Psoas muscle (tissue), 8 donors: ENCODE measurements around the gene SEMA4G. TPM values are rescaled to one million over a fixed set of nuclear protein-coding genes. Genes with fewer than 3 reads are reported as not detected.

Experiments
- ATAC-seq, 4 donors: fragments of 200-7000 bp; cut with Tn5 transposase; one replicate each; pipeline ENCODE4 v1.9.1; 2020; ENCODE audit warnings: moderate library complexity in 3 of 4, mild to moderate bottlenecking in 2 of 4
- DNase-seq, 2 donors: peaks; one replicate each; pipeline ENCODE4 v3.0.0-alpha.2; 2020
- H3K27ac ChIP-seq: fragments of 200-600 bp; one replicate; pipeline ENCODE4 v1.8.0; 2022
- H3K27me3 ChIP-seq, 3 donors: fragments of 200-600 bp in 1 of 3; one replicate each; pipeline versions ENCODE4 v1.6.1 to v1.8.0; 2013 to 2022; ENCODE audit warnings: low read length in 2 of 3, mild to moderate bottlenecking in 2 of 3, moderate library complexity in 1 of 3; ENCODE audit not compliant: insufficient read depth in 3 of 3
- H3K36me3 ChIP-seq, 2 donors: fragments of 200-600 bp in 1 of 2; one replicate each; pipeline versions ENCODE4 v1.6.1 to v1.8.0; 2013 to 2022; ENCODE audit warnings: low read depth in 1 of 2, mild to moderate bottlenecking in 1 of 2, moderate library complexity in 1 of 2; ENCODE audit not compliant: insufficient read depth in 1 of 2
- H3K4me1 ChIP-seq: fragments of 200-600 bp; one replicate; pipeline ENCODE4 v1.8.0; 2022
- H3K4me3 ChIP-seq: fragments of 200-600 bp; one replicate; pipeline ENCODE4 v1.8.0; 2022; ENCODE audit warnings: mild to moderate bottlenecking
- H3K9me3 ChIP-seq: fragments of 200-600 bp; one replicate; pipeline ENCODE4 v1.8.0; 2022
- CTCF ChIP-seq: fragments of 200-600 bp; IDR thresholded peaks from one replicate; pipeline ENCODE4 v1.8.0; 2022; ENCODE audit warnings: antibody characterized with exemption
- WGBS, 3 donors: extraction: QIAGEN DNeasy Blood & Tissue Kit; methylation state at CpG; one replicate each; pipeline versions ENCODE4 v1.1.6 to v1.1.7; 2013; 5-methylcytosine and 5-hydroxymethylcytosine counted together
- intact Hi-C, 2 donors: fragments of 100-400 bp; cut with DNase I; formaldehyde crosslinking; loops; one replicate each; pipeline versions ENCODE4 v1.11.0 to v1.14.2; 2022
- polyA plus RNA-seq, 3 donors: library from polyadenylated mRNA; stranded (reverse); fragments of 200-250 nt; gene quantifications; one replicate each; pipeline ENCODE4 v1.2.3, GENCODE V29; 2013
- total RNA-seq, 4 donors: library from RNA; stranded (reverse); fragmentation: NEBNext Ultra II Directional in 2 of 4; extraction: Animal tissue kit (Norgen Biotek cat#: 25700) in 2 of 4; gene quantifications; one replicate each; pipeline versions ENCODE4 v1.2.1 to v1.2.4, GENCODE V29; 2021 to 2023
- donor health status: healthy with polysubstance abuse.
- donor health status: DM: no; HTN: no; CAD: no; lungs with moderate emphysema.
- donor health status: Bipolar disorder and iron deficiency.
- donor health status: healthy.
- donor health status: DM: yes; HTN: yes; CAD: no.
- donor health status: DM: no; HTN: no; CAD: no.
- donor health status: DM: no; HTN: no; CAD: no.
- donor health status: DM: yes; HTN: yes; CAD: no.

SEMA4G gene
- total and polyA plus RNA-seq, 7 donors = 0.08 to 1.4 (median 0.74) TPM

- intact Hi-C loops = no loop called here
- Histone ChIP-seq H3K4me3 (no peak overlapping the region), H3K9me3 (no peaks in the 10 kb centered on the region), H3K36me3 (peaks cover 0 to 74% of the 10 kb centered on the region in 2 donors), H3K27me3 (no peaks in the 10 kb centered on the region), H3K27ac (no peak overlapping the region), H3K4me1 (peaks cover 30% of the 10 kb centered on the region)
- ATAC-seq = no peak
- WGBS, 3 donors = 52 to 67% (median 60%) methylated on average over 5 of the region's 5 CpGs
- TF ChIP-seq CTCF = no peak
- DNase-seq = peak in 1 of 2 donors; percentile 26
Measured at GRCh38 chr10:100985336-100985735, 16.0 kb downstream of the SEMA4G start.

DNA sequence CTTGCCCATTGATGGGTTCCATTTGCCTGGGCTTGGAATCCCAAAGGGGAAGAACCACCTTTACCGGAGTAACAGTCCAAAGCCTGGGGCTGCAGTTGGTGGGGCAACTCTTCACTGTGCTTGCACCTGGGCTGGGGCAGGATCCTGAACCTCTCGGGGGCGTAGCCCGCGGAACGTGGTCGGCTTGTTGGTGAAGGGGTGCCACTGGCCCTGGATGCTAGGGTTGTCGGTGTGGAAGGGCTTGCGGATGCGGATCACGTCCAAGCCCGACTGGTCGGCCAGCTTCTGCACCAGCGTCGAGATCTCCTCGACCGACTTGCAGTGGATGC lies 17.3 kb downstream of the SEMA4G start:
- intact Hi-C loops = no loop called here
- Histone ChIP-seq H3K27me3 (no peaks in the 10 kb centered on the region), H3K4me1 (peaks cover 31% of the 10 kb centered on the region), H3K9me3 (no peaks in the 10 kb centered on the region), H3K4me3 (peak overlapping the region; percentile 76), H3K27ac (peak overlapping the region; percentile 80), H3K36me3 (peaks cover 0 to 74% of the 10 kb centered on the region in 2 donors)
- no peak for TF ChIP-seq CTCF
- no peak for ATAC-seq
- WGBS, 3 donors = 17 to 20% (median 18%) methylated on average over 15 to 17 of the region's 17 CpGs
- DNase-seq = peak in 1 of 2 donors; percentile 53

- Histone ChIP-seq H3K9me3 (no peaks in the 10 kb centered on the region), H3K4me3 (peak within 1 kb of the TSS; percentile 76), H3K36me3 (peaks cover 0 to 75% of the 10 kb centered on the region in 2 donors), H3K4me1 (peaks cover 31% of the 10 kb centered on the region), H3K27ac (peak within 1 kb of the TSS; percentile 80), H3K27me3 (no peaks in the 10 kb centered on the region)
- peak; percentile 85 to 93 for DNase-seq
- TF ChIP-seq CTCF = no peak
- 0 to 1% (median 1%) methylated on average over 72 to 75 of the region's 75 CpGs for WGBS, 3 donors
- intact Hi-C loops = no loop called here
- ATAC-seq = peak; percentile 90 to 98 (median 92)
Measured at GRCh38 chr10:100986952-100987684, 17.8 kb downstream of the SEMA4G start, which contains the start of the genes MRPL43 and TWNK. TSS of gene MRPL43 (minus strand) at chr10:100987497. CDS start at chr10:100987443, 54 bp downstream. TSS of gene TWNK (plus strand) at chr10:100987543. CDS start at chr10:100988211, 668 bp downstream.

DNA sequence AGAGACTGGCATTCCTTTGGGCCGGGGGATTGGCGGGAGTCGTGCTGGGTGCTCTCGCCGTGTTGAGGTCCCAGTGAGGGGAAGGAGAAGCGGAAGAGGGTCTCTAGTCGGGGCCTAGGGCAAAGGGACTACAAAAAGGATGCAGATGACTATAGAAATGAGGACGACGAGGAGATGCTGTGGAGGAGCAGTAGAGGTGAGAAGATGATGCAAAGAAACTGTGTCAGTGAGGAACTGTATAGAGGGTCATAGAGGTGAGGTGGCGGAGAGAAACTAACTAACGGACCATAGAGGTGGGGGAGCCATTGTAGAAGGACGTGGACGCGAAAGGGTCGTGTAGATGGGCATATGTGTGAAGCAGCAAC lies 18.4 kb downstream of the SEMA4G start:
- ATAC-seq (peak in 2 of 4 donors; percentile 2 to 16), DNase-seq (no peak)
- H3K9me3 ChIP-seq = no peaks in the 10 kb centered on the region
- intact Hi-C loops = no loop called here
- H3K27me3 ChIP-seq = no peaks in the 10 kb centered on the region
- TF ChIP-seq CTCF = no peak
- peaks cover 0 to 74% of the 10 kb centered on the region in 2 donors for H3K36me3 ChIP-seq
- 1 to 2% (median 1%) methylated on average over 15 of the region's 15 CpGs for WGBS, 3 donors
- H3K4me3 ChIP-seq = peak overlapping the region; percentile 76
- peaks cover 31% of the 10 kb centered on the region for H3K4me1 ChIP-seq
- H3K27ac ChIP-seq = peak overlapping the region; percentile 80
